ENCODE data around the gene ARHGAP26. TPM values are rescaled to one million over a fixed set of nuclear protein-coding genes. Genes with fewer than 3 reads are reported as not detected.
A peak's percentile ranks its signal among the peaks of the same experiment; 100 is the strongest.

ARHGAP26 gene
- total and polyA plus RNA-seq, 2 of the 4 experiments (the other 2 are of a cell fraction): 0.54 to 0.56 TPM

DNA sequence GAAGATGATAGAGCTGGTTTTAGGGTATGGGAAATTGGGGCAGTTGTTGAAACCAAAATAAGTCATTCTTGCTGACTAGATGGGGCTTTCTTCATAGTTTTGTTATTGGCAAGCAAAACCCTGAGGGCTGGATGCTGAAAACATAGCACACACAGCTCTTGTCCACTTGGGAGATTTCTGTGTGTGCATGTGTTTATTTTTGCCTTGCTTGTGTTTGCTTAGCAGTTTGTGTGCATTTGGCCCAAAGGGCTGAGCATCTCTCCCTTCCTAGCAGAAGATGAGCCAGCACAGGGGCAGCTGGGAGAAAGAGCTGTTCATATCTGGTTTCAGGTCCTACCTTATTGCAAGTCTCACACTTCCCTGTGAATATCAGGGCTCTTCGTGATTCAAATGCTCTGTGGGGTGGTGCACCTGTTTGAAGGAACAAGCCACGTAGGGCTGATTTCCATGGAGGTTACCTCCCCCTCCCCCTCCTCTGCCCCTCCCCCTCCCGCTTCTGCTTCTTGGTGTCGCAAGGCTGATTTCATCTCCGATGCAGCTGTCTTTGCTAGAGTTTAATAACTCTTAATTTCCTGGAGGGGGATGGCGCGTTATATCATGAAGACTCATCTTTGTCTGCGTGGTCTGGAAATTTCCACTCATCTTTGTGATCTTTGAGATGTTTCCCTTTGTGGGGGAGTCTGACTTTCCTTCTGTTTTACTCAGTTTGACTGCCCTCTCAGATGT, 296.5 kb downstream of the ARHGAP26 start:
- ChIA-PET POLR2A (ENCODE audit: unreplicated experiment) (no interaction called here), CTCF (interaction anchor here (1.6 kb wide), 1 partner anchor 334 kb away, joined by 7 read pairs; no protein-coding TSS in a partner anchor)
- Histone ChIP-seq H3K4me2 (ENCODE audit: low read depth, low read length) (no peak overlapping the region), H3K27ac (ENCODE audit: insufficient read depth, low read length) (peak overlapping the region; percentile 4; the same call in 1 of the 2 replicates), H3K9ac (ENCODE audit: low read depth, low read length) (no peak overlapping the region), H3K27me3 (ENCODE audit: control insufficient read depth, insufficient read depth, low read length) (no peaks in the 10 kb centered on the region), H2AK5ac (ENCODE audit: low read depth, low read length) (peak overlapping the region; percentile 2; the same call in 1 of the 2 replicates), H3K36me3 (ENCODE audit: control insufficient read depth, insufficient read depth, low read length) (no peaks in the 10 kb centered on the region), H2BK5ac (ENCODE audit: low read depth, low read length, poor library complexity, severe bottlenecking) (no peak overlapping the region), H3K4me3 (ENCODE audit: insufficient read depth, low read depth, low read length) (no peak overlapping the region), H2BK15ac (ENCODE audit: low read depth, low read length) (peak overlapping the region; percentile 31; the same call in 1 of the 3 replicates), H3K79me1 (ENCODE audit: low read depth in 1 of 2, low read length in 2 of 2) (peaks cover 0 to 14% of the 10 kb centered on the region in 2 experiments; a peak in 2 of 4 replicates), H3K9me3 (ENCODE audit: control insufficient read depth, insufficient read depth, low read length) (no peaks in the 10 kb centered on the region), H3K18ac (ENCODE audit: low read depth, low read length) (peak overlapping the region; percentile 24; the same call in 1 of the 2 replicates), H4K91ac (ENCODE audit: insufficient read depth, low read depth, low read length) (peak overlapping the region; percentile 38; the same call in 1 of the 2 replicates), H4K20me1 (ENCODE audit: insufficient read depth, low read length) (no peaks in the 10 kb centered on the region), H3K9me1 (ENCODE audit: insufficient read depth, low read length) (peaks cover 28% of the 10 kb centered on the region), H2AFZ (replicated peaks; ENCODE audit: low read length, poor library complexity) (no peak overlapping the region), H3K14ac (replicated peaks; ENCODE audit: low read depth, low read length) (0 out of 2 replicates have a peak overlapping the region, but pooled peaks have one; percentile 44), H2AK9ac (replicated peaks; ENCODE audit: low read depth, low read length, poor library complexity) (no peak overlapping the region), H2BK20ac (ENCODE audit: low read depth, low read length) (peak overlapping the region; percentile 71; the same call in 1 of the 2 replicates), H2BK120ac (ENCODE audit: low read depth, low read length) (peak overlapping the region; percentile 65; the same call in 1 of the 2 replicates), H3K4me1 (ENCODE audit: control insufficient read depth, insufficient read depth, low read length) (peaks cover 29% of the 10 kb centered on the region), H4K5ac (ENCODE audit: low read depth, low read length) (no peak overlapping the region), H3K23ac (ENCODE audit: low read depth, low read length) (0 out of 2 replicates have a peak overlapping the region, but pooled peaks have one; percentile 14), H3K4ac (ENCODE audit: low read depth, low read length) (peak overlapping the region; percentile 69), H3K56ac (ENCODE audit: extremely low read depth, insufficient read depth, low read length) (no peak overlapping the region), H4K8ac (ENCODE audit: low read depth in 2 of 2, low read length in 2 of 2) (peak overlapping the region in 1 of 2 experiments; percentile 34; a peak in 2 of 4 replicates)
- intact Hi-C loops (cut with micrococcal nuclease) (no loop called here), dilution Hi-C loops (cut with HindIII; ENCODE audit: low sequenced_read_pairs, unreplicated experiment) (no loop called here), in situ Hi-C loops (cut with MboI; ENCODE audit: low sequenced_read_pairs) (no loop called here)
- WGBS, 2 experiments (ENCODE audit: extremely low coverage in 2 of 2, insufficient read length in 1 of 2): no CpG with 5 or more reads among the region's 8 CpGs
- no peak for DNase-seq
- peak; percentile 45 for ATAC-seq (ENCODE audit: low read depth)
- TF ChIP-seq MAFK (IDR thresholded peaks at IDR 0.05; ENCODE audit: low read depth, low read length) (no peak), POLR2A (IDR thresholded peaks at IDR 0.05; ENCODE audit: low read depth, low read length) (no peak), NFE2L2 (IDR thresholded peaks at IDR 0.05; ENCODE audit: low read depth, low read length) (no peak), RAD21 (IDR thresholded peaks at IDR 0.05; ENCODE audit: low read length) (no peak), BHLHE40 (IDR thresholded peaks at IDR 0.05; ENCODE audit: low read depth, low read length) (no peak)
- BruUV-seq (replicated peaks): no TSS peak
